ENCODE measurements around the gene TTC9C. TPM values are rescaled to one million over a fixed set of nuclear protein-coding genes. Genes with fewer than 3 reads are reported as not detected.

The TTC9C gene
- total RNA-seq, 1 experiment from 2014 or later = 66.8 TPM

DNA sequence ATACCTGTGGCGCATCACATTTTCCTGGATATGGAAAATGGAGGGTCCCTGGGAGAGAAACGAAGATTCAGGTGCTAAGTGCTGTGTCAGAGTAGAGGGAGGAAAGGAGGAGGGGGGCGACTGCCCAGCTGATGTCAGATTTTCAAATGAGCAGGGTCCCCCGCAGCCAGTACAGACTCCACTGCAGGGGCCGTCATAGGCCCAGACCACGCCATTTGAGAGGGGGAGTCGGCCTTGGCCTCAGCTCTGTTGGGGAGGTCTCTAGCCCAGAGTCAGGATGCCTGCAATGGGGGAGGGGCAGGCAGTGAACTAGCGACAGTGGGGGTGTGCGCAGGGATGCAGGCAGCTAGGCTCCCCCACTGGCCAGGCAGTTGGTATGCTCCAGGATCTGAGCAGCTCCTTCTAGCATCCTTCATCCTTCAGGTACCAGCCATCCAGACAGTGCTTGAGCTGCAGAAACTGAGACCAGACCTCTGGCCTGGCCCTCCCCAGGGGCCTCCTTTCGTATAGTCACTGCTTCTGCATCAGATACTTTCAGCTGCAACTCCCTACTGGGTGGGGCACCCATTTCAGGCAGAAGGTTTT lies 20.9 kb upstream of the TTC9C start, which contains the start of the genes BSCL2 and GNG3:
Gene BSCL2 (minus strand): TSS at position 148 of the 585 bp plus-strand sequence. CDS start 229 bp downstream, outside the sequence.
Gene GNG3 (plus strand): TSS at position 400 of the 585 bp plus-strand sequence. CDS start 620 bp downstream, outside the sequence.
- POLR2A ChIA-PET (ENCODE audit: low non-redundant PET) = no interaction called here
- Histone ChIP-seq H3K4me3 (ENCODE audit: low read depth, low read length, poor library complexity, severe bottlenecking) (peak within 1 kb of the TSS; percentile 65), H3K36me3 (ENCODE audit: insufficient read depth, low read length, poor library complexity, severe bottlenecking) (peaks cover 21% of the 10 kb centered on the region), H3K27ac (ENCODE audit: low read depth, low read length, poor library complexity, severe bottlenecking) (peak within 1 kb of the TSS; percentile 96), H3K27me3 (replicated peaks; ENCODE audit: insufficient read depth, low read depth, low read length, poor library complexity) (no peaks in the 10 kb centered on the region), H3K4me1 (ENCODE audit: insufficient read depth, low read length, poor library complexity, severe bottlenecking) (peaks cover 38% of the 10 kb centered on the region), H3K9me3 (ENCODE audit: low read depth, low read length, poor library complexity, severe bottlenecking) (no peaks in the 10 kb centered on the region)
- CTCF ChIA-PET = interaction anchor here (0.6 kb wide), 1 partner anchor 9 kb away, joined by 5 read pairs; no protein-coding TSS in a partner anchor
- intact Hi-C loops (cut with micrococcal nuclease; ENCODE audit: unreplicated experiment) = loop anchor here (5.0 kb wide), 2 partner anchors 115 to 310 kb away; partner anchors contain the start of gene TUT1
- no peak for TF ChIP-seq EZH2 (IDR thresholded peaks at IDR 0.05; ENCODE audit: borderline replicate concordance, low read depth, low read length, poor library complexity, severe bottlenecking)
- TF ChIP-seq CTCF (conservative IDR thresholded peaks at IDR 0.05; ENCODE audit: low read depth, low read length) = no peak
- peak; percentile 64 for DNase-seq (ENCODE audit: low spot score)
- no TSS peak for BruUV-seq (replicated peaks)

- H3K4me1 ChIP-seq (ENCODE audit: insufficient read depth, low read length, poor library complexity, severe bottlenecking) = peaks cover 38% of the 10 kb centered on the region
- POLR2A ChIA-PET (ENCODE audit: low non-redundant PET) = no interaction called here
- H3K9me3 ChIP-seq (ENCODE audit: low read depth, low read length, poor library complexity, severe bottlenecking) = no peaks in the 10 kb centered on the region
- no peak for DNase-seq (ENCODE audit: low spot score)
- peak overlapping the region; percentile 96 for H3K27ac ChIP-seq (ENCODE audit: low read depth, low read length, poor library complexity, severe bottlenecking)
- H3K4me3 ChIP-seq (ENCODE audit: low read depth, low read length, poor library complexity, severe bottlenecking) = peak overlapping the region; percentile 54
- no peaks in the 10 kb centered on the region for H3K27me3 ChIP-seq (replicated peaks; ENCODE audit: insufficient read depth, low read depth, low read length, poor library complexity)
- CTCF ChIA-PET = no interaction called here
- TF ChIP-seq CTCF (conservative IDR thresholded peaks at IDR 0.05; ENCODE audit: low read depth, low read length) = no peak
- no peak for TF ChIP-seq EZH2 (IDR thresholded peaks at IDR 0.05; ENCODE audit: borderline replicate concordance, low read depth, low read length, poor library complexity, severe bottlenecking)
- intact Hi-C loops (cut with micrococcal nuclease; ENCODE audit: unreplicated experiment) = loop anchor here (5.0 kb wide), 2 partner anchors 116 to 311 kb away; partner anchors contain the start of gene TUT1
- no TSS peak for BruUV-seq (replicated peaks)
- H3K36me3 ChIP-seq (ENCODE audit: insufficient read depth, low read length, poor library complexity, severe bottlenecking) = peaks cover 32% of the 10 kb centered on the region
These were observed 19.9 kb upstream of the TTC9C start for GRCh38 chr11:62708392-62708791.

- POLR2A ChIA-PET (ENCODE audit: low non-redundant PET) = interaction anchor here (0.5 kb wide), 1 partner anchor 37 kb away, joined by 3 read pairs; no protein-coding TSS in a partner anchor
- CTCF ChIA-PET = no interaction called here
- H3K36me3 ChIP-seq (ENCODE audit: insufficient read depth, low read length, poor library complexity, severe bottlenecking) = peaks cover 36% of the 10 kb centered on the region
- H3K4me3 ChIP-seq (ENCODE audit: low read depth, low read length, poor library complexity, severe bottlenecking) = peak overlapping the region; percentile 54
- no TSS peak for BruUV-seq (replicated peaks)
- H3K27me3 ChIP-seq (replicated peaks; ENCODE audit: insufficient read depth, low read depth, low read length, poor library complexity) = no peaks in the 10 kb centered on the region
- H3K27ac ChIP-seq (ENCODE audit: low read depth, low read length, poor library complexity, severe bottlenecking) = peak overlapping the region; percentile 96
- no peak for TF ChIP-seq CTCF (conservative IDR thresholded peaks at IDR 0.05; ENCODE audit: low read depth, low read length)
- no peak for TF ChIP-seq EZH2 (IDR thresholded peaks at IDR 0.05; ENCODE audit: borderline replicate concordance, low read depth, low read length, poor library complexity, severe bottlenecking)
- H3K4me1 ChIP-seq (ENCODE audit: insufficient read depth, low read length, poor library complexity, severe bottlenecking) = peaks cover 38% of the 10 kb centered on the region
- intact Hi-C loops (cut with micrococcal nuclease; ENCODE audit: unreplicated experiment) = loop anchor here (5.0 kb wide), 2 partner anchors 116 to 311 kb away; partner anchors contain the start of gene TUT1
- no peaks in the 10 kb centered on the region for H3K9me3 ChIP-seq (ENCODE audit: low read depth, low read length, poor library complexity, severe bottlenecking)
- no peak for DNase-seq (ENCODE audit: low spot score)
These were observed 19.5 kb upstream of the TTC9C start for GRCh38 chr11:62708793-62709192.

Data from A673 (cell line).